ENCODE measurements around the gene KCTD18. TPM values are rescaled to one million over a fixed set of nuclear protein-coding genes. Genes with fewer than 3 reads are reported as not detected.

KCTD18 gene
- 2.8 TPM for polyA plus RNA-seq (2013, experiment 1 of 2)
- polyA plus RNA-seq (2013, experiment 2 of 2): 4.2 TPM

DNA sequence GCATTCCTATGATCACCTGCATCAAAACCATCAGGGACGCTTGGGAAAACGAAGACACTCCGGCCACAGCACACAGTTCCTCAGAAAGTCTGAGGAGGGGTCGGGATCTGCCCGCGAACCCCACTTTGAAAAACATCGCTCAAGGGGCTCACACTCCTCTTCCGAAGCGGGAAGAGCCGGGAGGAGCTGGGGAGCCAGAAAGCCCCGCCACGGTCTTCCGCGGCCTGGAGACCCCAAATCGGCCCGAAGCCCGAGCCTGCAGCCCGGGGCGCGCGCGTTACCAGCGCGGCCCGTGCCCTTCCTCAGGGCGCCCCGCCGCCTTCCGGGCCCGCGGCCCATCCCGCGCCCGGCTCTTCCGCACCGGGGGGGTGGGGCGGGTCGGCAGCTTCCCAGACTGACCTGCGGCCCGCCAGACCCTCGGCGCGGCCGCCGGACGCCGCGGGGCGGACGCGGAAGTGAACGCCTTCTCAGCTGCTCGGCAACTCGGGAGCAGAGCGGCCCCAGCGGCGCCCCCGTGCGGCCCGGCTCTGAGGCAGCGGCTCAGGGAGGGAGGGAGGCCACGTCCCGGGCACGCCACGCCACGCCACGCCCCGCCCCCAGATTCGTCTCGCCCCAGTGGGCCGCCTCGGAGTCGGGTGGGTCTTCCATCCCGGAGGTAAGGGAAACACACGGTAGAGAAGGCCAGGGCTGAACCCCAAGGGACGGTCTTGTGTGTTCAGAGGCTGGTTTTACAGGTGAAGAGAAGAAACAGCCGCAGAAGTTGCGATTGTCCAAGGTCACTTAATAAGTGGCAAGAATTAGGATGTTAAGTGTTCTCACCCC lies at the start of gene KCTD18:
KCTD18 (minus strand) TSS at position 457 of the 822 bp plus-strand sequence. CDS start 3,052 bp downstream, outside the sequence.
- no peaks in the 10 kb centered on the region for H3K36me3 ChIP-seq (ENCODE audit: insufficient read depth, low read length)
- 3% methylated on average over 78 of the region's 78 CpGs for WGBS
- H3K27ac ChIP-seq (ENCODE audit: low read depth, low read length): peak within 1 kb of the TSS; percentile 68
- H3K4me1 ChIP-seq (ENCODE audit: insufficient read depth, low read length): no peaks in the 10 kb centered on the region
- peak within 1 kb of the TSS; percentile 73 for H3K4me3 ChIP-seq (ENCODE audit: low read length)
- H3K9ac ChIP-seq (ENCODE audit: low read depth, low read length): peak within 1 kb of the TSS; percentile 79
- peaks cover 3% of the 10 kb centered on the region; the same call in 1 of the 2 replicates for H3K27me3 ChIP-seq (ENCODE audit: insufficient read depth, low read length)
- no peaks in the 10 kb centered on the region for H3K9me3 ChIP-seq (ENCODE audit: insufficient read depth, low read depth, low read length)

GRCh38 chr2:200540793-200541192 lies 30.9 kb upstream of the KCTD18 start:
- Histone ChIP-seq H3K9ac (ENCODE audit: low read depth, low read length) (no peak overlapping the region), H3K36me3 (ENCODE audit: insufficient read depth, low read length) (peaks cover 84% of the 10 kb centered on the region), H3K4me1 (ENCODE audit: insufficient read depth, low read length) (no peaks in the 10 kb centered on the region)

GRCh38 chr2:200538139-200538538 lies 28.3 kb upstream of the KCTD18 start:
- WGBS: 90% methylated on average over 1 of the region's 1 CpG
- Histone ChIP-seq H3K27ac (ENCODE audit: low read depth, low read length) (no peak overlapping the region), H3K36me3 (ENCODE audit: insufficient read depth, low read length) (peaks cover 78% of the 10 kb centered on the region), H3K4me1 (ENCODE audit: insufficient read depth, low read length) (no peaks in the 10 kb centered on the region), H3K9me3 (ENCODE audit: insufficient read depth, low read depth, low read length) (no peaks in the 10 kb centered on the region), H3K9ac (ENCODE audit: low read depth, low read length) (no peak overlapping the region), H3K4me3 (ENCODE audit: low read length) (no peak overlapping the region), H3K27me3 (ENCODE audit: insufficient read depth, low read length) (no peaks in the 10 kb centered on the region)

More at GRCh38 chr2:200540793-200541192, 30.9 kb upstream of the KCTD18 start:
- H3K4me3 ChIP-seq (ENCODE audit: low read length): no peak overlapping the region
- no peaks in the 10 kb centered on the region for H3K9me3 ChIP-seq (ENCODE audit: insufficient read depth, low read depth, low read length)
- no peak overlapping the region for H3K27ac ChIP-seq (ENCODE audit: low read depth, low read length)
- H3K27me3 ChIP-seq (ENCODE audit: insufficient read depth, low read length): no peaks in the 10 kb centered on the region

- Histone ChIP-seq H3K4me1 (ENCODE audit: insufficient read depth, low read length) (no peaks in the 10 kb centered on the region), H3K27ac (ENCODE audit: low read depth, low read length) (no peak overlapping the region), H3K4me3 (ENCODE audit: low read length) (no peak overlapping the region), H3K9ac (ENCODE audit: low read depth, low read length) (no peak overlapping the region), H3K9me3 (ENCODE audit: insufficient read depth, low read depth, low read length) (no peaks in the 10 kb centered on the region), H3K27me3 (ENCODE audit: insufficient read depth, low read length) (no peaks in the 10 kb centered on the region), H3K36me3 (ENCODE audit: insufficient read depth, low read length) (peaks cover 50% of the 10 kb centered on the region)
Measured at GRCh38 chr2:200534572-200534971, 24.7 kb upstream of the KCTD18 start.

- 94% methylated on average over 2 of the region's 2 CpGs for WGBS
- Histone ChIP-seq H3K36me3 (ENCODE audit: insufficient read depth, low read length) (peaks cover 47% of the 10 kb centered on the region), H3K27me3 (ENCODE audit: insufficient read depth, low read length) (no peaks in the 10 kb centered on the region), H3K9me3 (ENCODE audit: insufficient read depth, low read depth, low read length) (no peaks in the 10 kb centered on the region), H3K27ac (ENCODE audit: low read depth, low read length) (no peak overlapping the region), H3K4me3 (ENCODE audit: low read length) (no peak overlapping the region), H3K4me1 (ENCODE audit: insufficient read depth, low read length) (no peaks in the 10 kb centered on the region), H3K9ac (ENCODE audit: low read depth, low read length) (no peak overlapping the region)
Measured at GRCh38 chr2:200533754-200534153, 23.9 kb upstream of the KCTD18 start.

DNA sequence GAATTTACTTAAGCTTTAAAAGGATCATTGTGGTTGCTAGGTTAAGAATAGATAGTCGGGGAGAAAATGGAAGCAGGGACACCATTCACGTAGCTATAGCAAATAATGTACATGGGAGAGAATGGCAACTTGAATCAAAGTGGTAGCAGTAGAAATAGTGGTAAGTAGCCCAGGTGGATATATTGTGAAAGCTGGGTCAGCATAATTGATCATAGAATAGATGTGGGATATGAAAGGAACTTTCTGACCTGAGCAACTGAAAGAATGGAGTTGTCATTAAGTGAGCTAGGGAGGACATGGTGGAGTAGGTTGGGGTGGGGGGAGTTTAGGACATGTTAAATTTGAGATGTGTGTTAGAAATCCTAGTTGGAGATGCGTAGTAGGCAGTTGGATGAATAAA lies 18.4 kb upstream of the KCTD18 start:
- peaks cover 8% of the 10 kb centered on the region for H3K4me1 ChIP-seq (ENCODE audit: insufficient read depth, low read length)
- H3K27me3 ChIP-seq (ENCODE audit: insufficient read depth, low read length): peaks cover 10% of the 10 kb centered on the region
- H3K36me3 ChIP-seq (ENCODE audit: insufficient read depth, low read length): peaks cover 3% of the 10 kb centered on the region
- WGBS: 94% methylated on average over 2 of the region's 3 CpGs
- H3K27ac ChIP-seq (ENCODE audit: low read depth, low read length): no peak overlapping the region
- H3K9me3 ChIP-seq (ENCODE audit: insufficient read depth, low read depth, low read length): no peaks in the 10 kb centered on the region
- no peak overlapping the region for H3K4me3 ChIP-seq (ENCODE audit: low read length)
- no peak overlapping the region for H3K9ac ChIP-seq (ENCODE audit: low read depth, low read length)

DNA sequence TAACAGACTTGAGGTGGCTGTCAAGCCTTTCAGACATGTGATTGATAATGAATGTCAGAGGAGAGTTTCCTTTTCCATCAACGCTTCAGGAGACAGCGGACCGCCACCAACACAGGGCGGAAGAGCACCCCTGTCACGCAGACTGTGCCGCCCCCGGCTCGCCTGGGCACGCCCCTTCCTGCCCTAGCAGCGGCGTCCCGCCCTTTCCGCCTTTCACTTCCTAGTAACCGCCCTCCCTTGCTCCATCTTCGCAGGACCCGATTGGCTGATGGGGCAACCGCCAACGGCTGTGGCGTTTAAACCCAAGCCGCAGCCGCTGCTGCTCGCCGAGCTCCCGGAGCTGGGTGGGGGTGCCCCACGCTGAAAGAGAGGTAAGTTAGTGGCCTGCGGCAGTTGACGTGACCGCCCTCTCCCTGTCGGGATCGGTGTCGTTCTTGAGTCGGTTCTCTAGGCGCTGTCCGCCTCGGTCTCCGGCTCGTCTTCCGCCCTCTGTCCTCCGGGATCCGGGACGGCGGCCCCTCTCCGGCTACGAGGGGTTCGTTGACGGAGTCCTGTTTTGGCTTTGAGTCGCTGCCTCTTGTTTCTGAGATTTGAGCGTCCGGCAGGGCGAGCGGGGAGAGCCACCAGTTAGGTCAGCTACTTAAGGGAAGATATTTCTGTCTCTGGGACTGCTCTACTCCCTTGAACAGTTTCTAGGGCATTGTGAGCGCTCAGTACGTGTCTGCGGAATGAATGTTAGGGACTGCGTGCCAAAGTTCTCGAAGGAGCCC lies 16.2 kb upstream of the KCTD18 start, which contains the start of gene SGO2:
SGO2 (plus strand) TSS at position 326 of the 770 bp plus-strand sequence. CDS start 6,769 bp downstream, outside the sequence.
- Histone ChIP-seq H3K4me3 (ENCODE audit: low read length) (peak within 1 kb of the TSS; percentile 89), H3K27me3 (ENCODE audit: insufficient read depth, low read length) (peaks cover 24% of the 10 kb centered on the region), H3K27ac (ENCODE audit: low read depth, low read length) (peak within 1 kb of the TSS; percentile 1; the same call in 1 of the 2 replicates), H3K9ac (ENCODE audit: low read depth, low read length) (peak within 1 kb of the TSS; percentile 68), H3K36me3 (ENCODE audit: insufficient read depth, low read length) (no peaks in the 10 kb centered on the region), H3K9me3 (ENCODE audit: insufficient read depth, low read depth, low read length) (no peaks in the 10 kb centered on the region), H3K4me1 (ENCODE audit: insufficient read depth, low read length) (peaks cover 8% of the 10 kb centered on the region)
- WGBS: under 1% methylated on average over 56 of the region's 56 CpGs

DNA sequence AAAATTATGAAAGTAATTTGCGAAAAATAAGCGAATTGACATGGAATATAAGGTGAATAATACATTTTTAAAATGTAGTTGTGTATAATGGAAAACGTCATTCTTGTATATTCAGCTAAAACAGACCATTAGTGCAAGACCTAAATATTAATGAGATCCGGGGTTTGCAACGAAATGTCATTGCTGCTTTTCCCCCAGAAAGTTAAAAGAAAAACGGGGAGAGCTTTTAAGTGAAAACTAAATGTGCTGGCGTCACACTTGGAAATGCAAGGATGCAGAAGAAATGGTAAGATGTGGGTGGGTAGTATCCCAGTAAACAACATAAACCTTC lies 15.6 kb upstream of the KCTD18 start:
- Histone ChIP-seq H3K4me1 (ENCODE audit: insufficient read depth, low read length) (peaks cover 8% of the 10 kb centered on the region), H3K27me3 (ENCODE audit: insufficient read depth, low read length) (peaks cover 27% of the 10 kb centered on the region), H3K36me3 (ENCODE audit: insufficient read depth, low read length) (no peaks in the 10 kb centered on the region), H3K9ac (ENCODE audit: low read depth, low read length) (no peak overlapping the region), H3K27ac (ENCODE audit: low read depth, low read length) (no peak overlapping the region), H3K9me3 (ENCODE audit: insufficient read depth, low read depth, low read length) (no peaks in the 10 kb centered on the region), H3K4me3 (ENCODE audit: low read length) (peak overlapping the region; percentile 89)
- 46% methylated on average over 7 of the region's 7 CpGs for WGBS

GRCh38 chr2:200525066-200525465 lies 15.2 kb upstream of the KCTD18 start:
- peaks cover 31% of the 10 kb centered on the region for H3K27me3 ChIP-seq (ENCODE audit: insufficient read depth, low read length)
- no peaks in the 10 kb centered on the region for H3K9me3 ChIP-seq (ENCODE audit: insufficient read depth, low read depth, low read length)
- peaks cover 8% of the 10 kb centered on the region for H3K4me1 ChIP-seq (ENCODE audit: insufficient read depth, low read length)
- WGBS: 100% methylated on average over 1 of the region's 2 CpGs
- no peak overlapping the region for H3K9ac ChIP-seq (ENCODE audit: low read depth, low read length)
- no peaks in the 10 kb centered on the region for H3K36me3 ChIP-seq (ENCODE audit: insufficient read depth, low read length)
- no peak overlapping the region for H3K4me3 ChIP-seq (ENCODE audit: low read length)
- H3K27ac ChIP-seq (ENCODE audit: low read depth, low read length): no peak overlapping the region

GRCh38 chr2:200523604-200524003 lies 13.7 kb upstream of the KCTD18 start:
- Histone ChIP-seq H3K9ac (ENCODE audit: low read depth, low read length) (no peak overlapping the region), H3K27ac (ENCODE audit: low read depth, low read length) (no peak overlapping the region), H3K9me3 (ENCODE audit: insufficient read depth, low read depth, low read length) (no peaks in the 10 kb centered on the region), H3K36me3 (ENCODE audit: insufficient read depth, low read length) (no peaks in the 10 kb centered on the region), H3K27me3 (ENCODE audit: insufficient read depth, low read length) (peaks cover 39% of the 10 kb centered on the region), H3K4me1 (ENCODE audit: insufficient read depth, low read length) (peaks cover 8% of the 10 kb centered on the region), H3K4me3 (ENCODE audit: low read length) (no peak overlapping the region)
- 80% methylated on average over 1 of the region's 2 CpGs for WGBS

DNA sequence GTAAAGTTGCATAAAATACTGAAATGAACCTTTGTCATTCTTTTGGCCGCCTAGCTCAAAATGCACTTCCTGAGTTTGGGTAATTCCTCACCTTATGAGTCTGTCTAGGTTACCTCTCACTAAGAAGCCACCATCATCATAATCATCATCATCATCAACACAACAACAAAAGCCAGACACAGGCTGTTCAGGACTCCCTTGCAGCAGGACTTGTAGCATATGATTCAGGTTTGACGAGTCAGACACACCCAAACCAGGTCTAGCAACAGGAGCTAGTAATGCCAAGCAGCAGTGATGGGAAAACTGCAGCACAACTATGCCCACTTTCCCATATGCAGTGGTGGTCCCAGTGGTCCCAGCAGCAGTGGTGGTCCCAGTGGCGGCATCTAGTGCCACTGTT lies 13.3 kb upstream of the KCTD18 start:
- H3K27me3 ChIP-seq (ENCODE audit: insufficient read depth, low read length): peaks cover 39% of the 10 kb centered on the region
- peaks cover 8% of the 10 kb centered on the region for H3K4me1 ChIP-seq (ENCODE audit: insufficient read depth, low read length)
- H3K9me3 ChIP-seq (ENCODE audit: insufficient read depth, low read depth, low read length): no peaks in the 10 kb centered on the region
- WGBS: 89% methylated on average over 3 of the region's 3 CpGs
- no peaks in the 10 kb centered on the region for H3K36me3 ChIP-seq (ENCODE audit: insufficient read depth, low read length)
- H3K27ac ChIP-seq (ENCODE audit: low read depth, low read length): no peak overlapping the region
- no peak overlapping the region for H3K4me3 ChIP-seq (ENCODE audit: low read length)
- H3K9ac ChIP-seq (ENCODE audit: low read depth, low read length): no peak overlapping the region
